22Rv1 (cell line): ENCODE results near the gene GALR3.

ENCODE experiments used
- CTCF ChIP-seq: fragments of 450-650 bp; IDR thresholded peaks from 2 replicates; pipeline ENCODE4 v1.5.1; 2017; ENCODE audit warnings: mild to moderate bottlenecking
- ZFX ChIP-seq: fragments of 450-650 bp; IDR thresholded peaks from 2 replicates; pipeline ENCODE4 v1.6.1; 2017; ENCODE audit warnings: antibody characterized with exemption, borderline replicate concordance

GRCh38 chr22:37809672-37810333 lies 13.4 kb upstream of the GALR3 start:
- no peak for TF ChIP-seq CTCF
- TF ChIP-seq ZFX: no peak
